Endothelial cell of umbilical vein (primary cell): ENCODE data around the gene RGS12.

Experiments
- CTCF ChIP-seq, 2 donors: IDR thresholded peaks; 1 replicate in 1 of 2; 2 replicates in 1 of 2; pipeline ENCODE4 v1.5.1; 2011; ENCODE audit warnings: low read length in 2 of 2, mild to moderate bottlenecking in 2 of 2, moderate library complexity in 2 of 2, control low read depth in 1 of 2, inconsistent platforms in 1 of 2, low read depth in 1 of 2; ENCODE audit not compliant: insufficient read depth in 1 of 2; ENCODE audit errors: extremely low read depth in 1 of 2
- EZH2 ChIP-seq: IDR thresholded peaks from 2 replicates; pipeline ENCODE4 v1.6.1; 2012; ENCODE audit warnings: borderline replicate concordance, low read depth, mild to moderate bottlenecking, moderate library complexity, low read length, inconsistent platforms; ENCODE audit not compliant: severe bottlenecking
- FOS ChIP-seq: IDR thresholded peaks from 2 replicates; pipeline ENCODE4 v1.6.1; 2011; ENCODE audit warnings: mild to moderate bottlenecking, low read length, moderate library complexity, borderline replicate concordance; ENCODE audit not compliant: insufficient read depth
- GATA2 ChIP-seq: IDR thresholded peaks from 2 replicates; pipeline ENCODE4 v1.7.0; 2011; ENCODE audit warnings: low read depth, mild to moderate bottlenecking, moderate library complexity, mixed read lengths, low read length; ENCODE audit not compliant: insufficient read length, insufficient read depth
- MAX ChIP-seq: IDR thresholded peaks from 2 replicates; pipeline ENCODE4 v1.6.1; 2011; ENCODE audit not compliant: insufficient read depth, insufficient read length
- MYC ChIP-seq: IDR thresholded peaks from one replicate; pipeline ENCODE4 v1.6.1; 2011; ENCODE audit warnings: mild to moderate bottlenecking, low read depth, low read length
- POLR2A ChIP-seq: IDR thresholded peaks from 2 replicates; pipeline ENCODE4 v1.6.1; 2012; ENCODE audit warnings: low read depth, mild to moderate bottlenecking, control low read depth, low read length
- POLR2AphosphoS5 ChIP-seq: IDR thresholded peaks from 2 replicates; pipeline ENCODE4 v1.6.1; 2012; ENCODE audit warnings: low read depth, mild to moderate bottlenecking, control low read depth, low read length, moderate library complexity; ENCODE audit not compliant: insufficient read depth

DNA sequence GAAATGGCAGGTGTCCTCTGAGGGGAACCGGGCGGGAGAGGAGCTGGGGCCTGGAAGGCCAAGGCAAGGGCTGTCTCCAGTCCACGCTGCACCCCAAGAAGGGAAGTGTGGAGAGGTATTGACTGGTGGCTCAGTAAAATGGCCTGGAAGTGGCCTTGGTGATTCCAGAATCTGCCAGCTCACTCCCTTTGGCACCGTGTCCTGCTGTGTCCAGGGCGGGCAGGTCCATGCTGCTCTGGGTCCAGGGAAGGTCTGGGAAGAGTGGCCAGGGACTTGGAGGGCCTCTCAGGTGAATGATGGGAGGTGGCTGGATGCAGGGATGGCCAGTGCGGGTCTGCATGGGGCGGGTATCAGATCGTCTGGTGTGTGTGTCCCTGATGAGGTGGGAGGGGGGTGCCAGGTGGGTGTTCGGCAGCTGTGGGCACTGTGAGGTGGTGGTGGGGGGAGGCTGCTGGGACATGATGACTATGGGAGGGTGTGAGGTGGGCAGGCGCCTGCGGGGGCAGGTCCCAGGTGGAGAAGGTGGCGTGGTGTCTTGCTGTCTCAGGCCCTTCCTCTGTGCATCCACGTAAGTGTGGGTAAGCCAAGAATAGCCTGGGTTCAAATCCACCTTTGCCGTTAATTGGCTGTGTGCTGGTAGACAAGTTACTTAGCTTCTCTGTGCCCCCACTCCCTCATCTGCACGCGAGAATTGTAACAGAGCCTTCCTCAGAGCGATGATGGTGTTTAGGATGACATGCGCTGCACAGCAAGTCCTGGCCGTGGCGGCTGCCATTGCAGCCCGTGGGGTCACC lies 17.7 kb downstream of the RGS12 start:
- TF ChIP-seq POLR2AphosphoS5 (no peak), EZH2 (no peak), CTCF (IDR thresholded peaks at IDR 0.05; ENCODE audit: extremely low read depth in 1 of 2, insufficient read depth in 1 of 2, low read depth in 1 of 2, low read length in 2 of 2) (no peak), MAX (no peak), POLR2A (no peak), MYC (no peak), GATA2 (no peak), FOS (no peak)
